Fibroblast of pulmonary artery (primary cell): ENCODE results near the gene PLA2G2C.

Source experiments
- DNase-seq: peaks from one replicate; pipeline ENCODE4 v3.0.0-alpha.2; 2010; ENCODE audit warnings: low read depth
- H3K4me3 ChIP-seq: replicated peaks from 2 replicates; pipeline ENCODE4 v1.5.1; 2011; ENCODE audit warnings: low read depth, mild to moderate bottlenecking, control low read depth, low read length, moderate library complexity
- CTCF ChIP-seq: IDR thresholded peaks from 2 replicates; pipeline ENCODE4 v1.5.1; 2011; ENCODE audit warnings: mild to moderate bottlenecking, control low read depth, low read length, inconsistent platforms; ENCODE audit errors: missing control alignments

PLA2G2C gene

GRCh38 chr1:20180129-20180843, 6.0 kb downstream of the PLA2G2C start:
- no peak for DNase-seq
- TF ChIP-seq CTCF: no peak
- H3K4me3 ChIP-seq: no peak overlapping the region

- H3K4me3 ChIP-seq: no peak overlapping the region
- TF ChIP-seq CTCF: no peak
- no peak for DNase-seq
Observed at GRCh38 chr1:20179371-20180128, 6.8 kb downstream of the PLA2G2C start.

GRCh38 chr1:20178634-20179370, 7.5 kb downstream of the PLA2G2C start:
- TF ChIP-seq CTCF: no peak
- H3K4me3 ChIP-seq: no peak overlapping the region
- no peak for DNase-seq

GRCh38 chr1:20174937-20175666, 11.2 kb downstream of the PLA2G2C start:
- DNase-seq: no peak
- no peak for TF ChIP-seq CTCF
- H3K4me3 ChIP-seq: no peak overlapping the region

GRCh38 chr1:20172033-20172590, 14.2 kb downstream of the PLA2G2C start:
- no peak overlapping the region for H3K4me3 ChIP-seq
- no peak for TF ChIP-seq CTCF
- DNase-seq: no peak

GRCh38 chr1:20169932-20170331, 16.4 kb downstream of the PLA2G2C start:
- no peak for TF ChIP-seq CTCF
- H3K4me3 ChIP-seq: no peak overlapping the region
- no peak for DNase-seq
